Caco-2 (cell line): ENCODE data around the gene GPX6. TPM values are rescaled to one million over a fixed set of nuclear protein-coding genes. Genes with fewer than 3 reads are reported as not detected.

Experiments
- BruUV-seq: library from RNA; stranded (reverse); fragments of 400-500 nt; replicated peaks from 2 replicates; lab custom pipeline; 2021; lab: Mats Ljungman, UMichigan
- CTCF ChIA-PET: fragments of 300-600 bp; sonication (Branson Sonifier 250); formaldehyde crosslinking; loops from one replicate; lab custom pipeline; 2022; ENCODE audit warnings: antibody characterized with exemption; lab: Charles Lee
- POLR2A ChIA-PET: fragments of 300-600 bp; sonication (Branson Sonifier 250); formaldehyde crosslinking; loops from one replicate; lab custom pipeline; 2022; ENCODE audit warnings: antibody characterized with exemption; lab: Charles Lee
- DNase-seq, 2 experiments: peaks; one replicate each; pipeline versions ENCODE4 v3.0.0 to v3.0.0-alpha.2; 2020 to 2022
- H3K27me3 ChIP-seq: replicated peaks from 2 replicates; pipeline ENCODE4 v1.6.0; 2011; ENCODE audit warnings: low read length; ENCODE audit not compliant: control insufficient read depth, insufficient read depth
- H3K36me3 ChIP-seq: 2 replicates; pipeline ENCODE4 v1.5.1; 2011; ENCODE audit warnings: low read length; ENCODE audit not compliant: control insufficient read depth, insufficient read depth
- H3K4me1 ChIP-seq: fragments of 250-450 bp; sonication (Bioruptor Pico); 2 replicates; pipeline ENCODE4 v1.5.1; 2020; ENCODE audit warnings: mild to moderate bottlenecking
- H3K4me3 ChIP-seq: 2 replicates; pipeline ENCODE4 v1.5.1; 2011; ENCODE audit warnings: low read depth, mild to moderate bottlenecking, control low read depth, low read length
- H3K9me3 ChIP-seq: fragments of 250-450 bp; sonication (Bioruptor Pico); 2 replicates; pipeline ENCODE4 v1.5.1; 2020; ENCODE audit warnings: mild to moderate bottlenecking, moderate library complexity
- H3K27ac Mint-ChIP-seq: one replicate; pipeline ENCODE4 v1.8.0; 2022; ENCODE audit warnings: mixed read lengths; ENCODE audit not compliant: unreplicated experiment
- H3K27me3 Mint-ChIP-seq: one replicate; pipeline ENCODE4 v1.8.0; 2022; ENCODE audit warnings: mixed read lengths; ENCODE audit not compliant: insufficient read depth, unreplicated experiment
- H3K36me3 Mint-ChIP-seq: one replicate; pipeline ENCODE4 v1.8.0; 2022; ENCODE audit warnings: mild to moderate bottlenecking, mixed read lengths; ENCODE audit not compliant: insufficient read depth, unreplicated experiment
- H3K4me1 Mint-ChIP-seq: one replicate; pipeline ENCODE4 v1.8.0; 2022; ENCODE audit warnings: low read depth, mixed read lengths; ENCODE audit not compliant: unreplicated experiment
- H3K4me3 Mint-ChIP-seq: one replicate; pipeline ENCODE4 v1.8.0; 2022; ENCODE audit warnings: mild to moderate bottlenecking, moderate library complexity, mixed read lengths; ENCODE audit not compliant: unreplicated experiment
- H3K9me3 Mint-ChIP-seq: one replicate; pipeline ENCODE4 v1.8.0; 2022; ENCODE audit warnings: mixed read lengths; ENCODE audit not compliant: unreplicated experiment
- CTCF ChIP-seq, 2 experiments: fragments of 200-600 bp in 1 of 2; IDR thresholded peaks; 1 replicate in 1 of 2; 2 replicates in 1 of 2; pipeline versions ENCODE4 v1.5.1 to v1.8.0; 2011 to 2022; ENCODE audit warnings: antibody characterized with exemption in 1 of 2, control low read depth in 1 of 2, inconsistent platforms in 1 of 2, low read depth in 1 of 2, low read length in 1 of 2, mild to moderate bottlenecking in 1 of 2, moderate library complexity in 1 of 2; ENCODE audit not compliant: insufficient read depth in 1 of 2, severe bottlenecking in 1 of 2, unreplicated experiment in 1 of 2
- intact Hi-C: fragments of 100-400 bp; cut with micrococcal nuclease; formaldehyde crosslinking; loops from one replicate; pipeline ENCODE4 v1.10.0; 2022; ENCODE audit not compliant: unreplicated experiment
- total RNA-seq: library from RNA; stranded (reverse); gene quantifications from 2 replicates; pipeline ENCODE4 v1.2.3, GENCODE V29; 2022

Gene GPX6
- total RNA-seq, 1 experiment from 2014 or later, result not detected

- POLR2A ChIA-PET, result no interaction called here
- TF ChIP-seq CTCF (IDR thresholded peaks at IDR 0.05; ENCODE audit: insufficient read depth in 1 of 2, low read depth in 1 of 2, low read length in 1 of 2, severe bottlenecking in 1 of 2, unreplicated experiment in 1 of 2), result no peak
- Histone ChIP-seq H3K9me3 (no peaks in the 10 kb centered on the region), H3K27me3 (no peaks in the 10 kb centered on the region), H3K4me3 (no peak overlapping the region), H3K36me3 (no peaks in the 10 kb centered on the region), H3K4me1 (no peaks in the 10 kb centered on the region)
- CTCF ChIA-PET, result no interaction called here
- no peaks in the 10 kb centered on the region for H3K36me3 Mint-ChIP-seq
- no peaks in the 10 kb centered on the region for H3K9me3 Mint-ChIP-seq
- no peak overlapping the region for H3K27ac Mint-ChIP-seq
- H3K4me3 Mint-ChIP-seq, result no peak overlapping the region
- intact Hi-C loops, result no loop called here
- H3K27me3 Mint-ChIP-seq, result peaks cover 4% of the 10 kb centered on the region
- peaks cover 7% of the 10 kb centered on the region for H3K4me1 Mint-ChIP-seq
- BruUV-seq, result no TSS peak
- DNase-seq, result no peak
Observed at GRCh38 chr6:28501259-28501658, 14.3 kb downstream of the GPX6 start.

GRCh38 chr6:28497893-28498292 is 17.7 kb downstream of the GPX6 start:
- BruUV-seq, result no TSS peak
- Mint-ChIP-seq H3K27ac (no peak overlapping the region), H3K36me3 (no peaks in the 10 kb centered on the region), H3K4me1 (peaks cover 7% of the 10 kb centered on the region), H3K4me3 (no peak overlapping the region), H3K9me3 (no peaks in the 10 kb centered on the region), H3K27me3 (peaks cover under 1% of the 10 kb centered on the region)
- no peaks in the 10 kb centered on the region for H3K36me3 ChIP-seq
- H3K4me3 ChIP-seq, result no peak overlapping the region
- no peaks in the 10 kb centered on the region for H3K9me3 ChIP-seq
- POLR2A ChIA-PET, result no interaction called here
- no peak for DNase-seq
- CTCF ChIA-PET, result no interaction called here
- TF ChIP-seq CTCF (IDR thresholded peaks at IDR 0.05; ENCODE audit: insufficient read depth in 1 of 2, low read depth in 1 of 2, low read length in 1 of 2, severe bottlenecking in 1 of 2, unreplicated experiment in 1 of 2), result no peak
- no peaks in the 10 kb centered on the region for H3K4me1 ChIP-seq
- H3K27me3 ChIP-seq, result no peaks in the 10 kb centered on the region
- intact Hi-C loops, result no loop called here

GRCh38 chr6:28497306-28497705 is 18.3 kb downstream of the GPX6 start:
- H3K36me3 ChIP-seq, result no peaks in the 10 kb centered on the region
- H3K4me3 ChIP-seq, result no peak overlapping the region
- intact Hi-C loops, result no loop called here
- no peaks in the 10 kb centered on the region for H3K9me3 ChIP-seq
- H3K36me3 Mint-ChIP-seq, result no peaks in the 10 kb centered on the region
- ChIA-PET CTCF (no interaction called here), POLR2A (no interaction called here)
- H3K4me3 Mint-ChIP-seq, result no peak overlapping the region
- DNase-seq, result no peak
- no peaks in the 10 kb centered on the region for H3K27me3 Mint-ChIP-seq
- no peaks in the 10 kb centered on the region for H3K9me3 Mint-ChIP-seq
- no peak for TF ChIP-seq CTCF (IDR thresholded peaks at IDR 0.05; ENCODE audit: insufficient read depth in 1 of 2, low read depth in 1 of 2, low read length in 1 of 2, severe bottlenecking in 1 of 2, unreplicated experiment in 1 of 2)
- H3K27ac Mint-ChIP-seq, result no peak overlapping the region
- H3K4me1 Mint-ChIP-seq, result peaks cover 7% of the 10 kb centered on the region
- no peaks in the 10 kb centered on the region for H3K27me3 ChIP-seq
- BruUV-seq, result no TSS peak
- H3K4me1 ChIP-seq, result no peaks in the 10 kb centered on the region
